ENCODE measurements around the gene ZFR. TPM values are rescaled to one million over a fixed set of nuclear protein-coding genes. Genes with fewer than 3 reads are reported as not detected.

Gene ZFR
- total RNA-seq, 1 experiment from 2014 or later, result 72.7 TPM

- intact Hi-C loops (cut with micrococcal nuclease; ENCODE audit: unreplicated experiment), result no loop called here
- DNase-seq (ENCODE audit: low read depth, low spot score), result no peak
- H3K27me3 ChIP-seq (ENCODE audit: control insufficient read depth, insufficient read depth, low read length), result no peaks in the 10 kb centered on the region
- H3K4me3 ChIP-seq (ENCODE audit: low read depth in 2 of 2, low read length in 2 of 2), result no peak overlapping the region
- no peak for TF ChIP-seq SIN3A (IDR thresholded peaks at IDR 0.05; ENCODE audit: borderline replicate concordance, insufficient read depth, low read depth, low read length)
- no peak for TF ChIP-seq POLR2AphosphoS5 (IDR thresholded peaks at IDR 0.05; ENCODE audit: low read depth, low read length)
- TF ChIP-seq CTCF (IDR thresholded peaks at IDR 0.05), result no peak
- no peak for TF ChIP-seq TCF7L2 (IDR thresholded peaks at IDR 0.05; ENCODE audit: low read depth, low read length)
- TF ChIP-seq REST (IDR thresholded peaks at IDR 0.05; ENCODE audit: insufficient read depth in 1 of 2, low read depth in 2 of 2, low read length in 1 of 2), result no peak
- H3K36me3 ChIP-seq (ENCODE audit: control insufficient read depth, insufficient read depth, low read length), result peaks cover 3% of the 10 kb centered on the region; the same call in 1 of the 2 replicates
- H3K4me1 ChIP-seq (ENCODE audit: control insufficient read depth, insufficient read depth, low read length), result peaks cover 10% of the 10 kb centered on the region; the same call in 1 of the 2 replicates
- in situ Hi-C loops (cut with HindIII; ENCODE audit: low pct_unique_long_range_greater_than_20kb, low sequenced_read_pairs), result no loop called here
- no peak overlapping the region for H3K27ac ChIP-seq (ENCODE audit: low read length)
- 0 out of 2 replicates have a peak, but pooled peaks have one; percentile 23 for ATAC-seq
- no TSS peak for BruUV-seq (replicated peaks)
- H3K9me3 ChIP-seq (ENCODE audit: control insufficient read depth, insufficient read depth, low read depth, low read length), result peaks cover 11% of the 10 kb centered on the region; the same call in 1 of the 2 replicates
- POLR2A ChIA-PET, result no interaction called here
- CTCF ChIA-PET, result no interaction called here
Measured at GRCh38 chr5:32422697-32423096, 21.8 kb downstream of the ZFR start.

GRCh38 chr5:32421075-32421474 is 23.5 kb downstream of the ZFR start:
- in situ Hi-C loops (cut with HindIII; ENCODE audit: low pct_unique_long_range_greater_than_20kb, low sequenced_read_pairs), result no loop called here

More at GRCh38 chr5:32421075-32421474, 23.5 kb downstream of the ZFR start:
- H3K27ac ChIP-seq (ENCODE audit: low read length), result no peak overlapping the region
- intact Hi-C loops (cut with micrococcal nuclease; ENCODE audit: unreplicated experiment), result no loop called here
- ATAC-seq (no peak), DNase-seq (ENCODE audit: low read depth, low spot score) (no peak)
- TF ChIP-seq POLR2AphosphoS5 (IDR thresholded peaks at IDR 0.05; ENCODE audit: low read depth, low read length) (no peak), CTCF (IDR thresholded peaks at IDR 0.05) (no peak), SIN3A (IDR thresholded peaks at IDR 0.05; ENCODE audit: borderline replicate concordance, insufficient read depth, low read depth, low read length) (no peak)
- H3K36me3 ChIP-seq (ENCODE audit: control insufficient read depth, insufficient read depth, low read length), result peaks cover 13% of the 10 kb centered on the region
- CTCF ChIA-PET, result no interaction called here
- H3K9me3 ChIP-seq (ENCODE audit: control insufficient read depth, insufficient read depth, low read depth, low read length), result peaks cover 3% of the 10 kb centered on the region; the same call in 1 of the 2 replicates
- peaks cover 10% of the 10 kb centered on the region; the same call in 1 of the 2 replicates for H3K4me1 ChIP-seq (ENCODE audit: control insufficient read depth, insufficient read depth, low read length)
- BruUV-seq (replicated peaks), result no TSS peak
- POLR2A ChIA-PET, result no interaction called here
- no peak overlapping the region for H3K4me3 ChIP-seq (ENCODE audit: low read depth in 2 of 2, low read length in 2 of 2)
- H3K27me3 ChIP-seq (ENCODE audit: control insufficient read depth, insufficient read depth, low read length), result no peaks in the 10 kb centered on the region

All from Panc1 (cell line).